Kidney (tissue), 14 donors: Measurements from ENCODE around the gene CFDP1. TPM values are rescaled to one million over a fixed set of nuclear protein-coding genes. Genes with fewer than 3 reads are reported as not detected.

Source experiments
- DNase-seq, 5 donors: peaks; one replicate each; pipeline ENCODE4 v3.0.0-alpha.2; 2013 to 2020
- FAIRE-seq: peaks from 2 replicates; lab custom pipeline; 2012; peaks lifted over from hg19 to GRCh38; lab: Jason Lieb, UNC
- H3K27ac ChIP-seq, 2 donors: one replicate each; pipeline ENCODE4 v1.7.0; 2013; ENCODE audit warnings: low read depth in 2 of 2, low read length in 2 of 2, inconsistent platforms in 1 of 2
- H3K27me3 ChIP-seq: one replicate; pipeline ENCODE4 v1.7.1; 2013; ENCODE audit warnings: low read length, inconsistent platforms; ENCODE audit not compliant: control insufficient read depth, insufficient read depth
- H3K36me3 ChIP-seq, 3 donors: one replicate each; pipeline versions ENCODE4 v1.7.0 to v1.7.1; 2013; ENCODE audit warnings: low read length in 3 of 3, control low read depth in 1 of 3, inconsistent platforms in 1 of 3; ENCODE audit not compliant: insufficient read depth in 3 of 3, control insufficient read depth in 2 of 3
- H3K4me1 ChIP-seq, 3 donors: one replicate each; pipeline versions ENCODE4 v1.7.0 to v1.7.1; 2013; ENCODE audit warnings: low read length in 3 of 3, inconsistent platforms in 1 of 3, low read depth in 1 of 3; ENCODE audit not compliant: control insufficient read depth in 2 of 3, insufficient read depth in 2 of 3
- H3K4me3 ChIP-seq, 3 donors: one replicate each; pipeline versions ENCODE4 v1.7.0 to v1.8.1; 2013; ENCODE audit warnings: low read length in 3 of 3, control low read depth in 1 of 3, inconsistent platforms in 1 of 3
- H3K9ac ChIP-seq, 3 donors: one replicate each; pipeline versions ENCODE4 v1.7.0 to v1.7.1; 2013; ENCODE audit warnings: low read length in 3 of 3, control low read depth in 1 of 3, inconsistent platforms in 1 of 3
- H3K9me3 ChIP-seq, 3 donors: one replicate each; pipeline versions ENCODE4 v1.7.0 to v1.7.1; 2013; ENCODE audit warnings: low read length in 3 of 3, control low read depth in 1 of 3, inconsistent platforms in 1 of 3; ENCODE audit not compliant: control insufficient read depth in 2 of 3, insufficient read depth in 1 of 3
- CTCF ChIP-seq: IDR thresholded peaks from 3 replicates; pipeline ENCODE4 v1.5.1; 2012; ENCODE audit warnings: mild to moderate bottlenecking, moderate library complexity, borderline replicate concordance; ENCODE audit not compliant: insufficient read depth; ENCODE audit errors: extremely low read depth
- intact Hi-C: fragments of 100-400 bp; cut with DNase I; formaldehyde crosslinking; loops from one replicate; pipeline ENCODE4 v1.11.1; 2022
- polyA plus RNA-seq: library from polyadenylated mRNA; stranded (reverse); fragments of 350-450 nt; fragmentation: Illumina TruSeq; extraction: RNeasy Lipid Tissue Mini Kit (QIAGEN cat#74804); gene quantifications from one replicate; pipeline ENCODE4 v1.2.3, GENCODE V29; 2014; ENCODE audit warnings: low read depth, low replicate concordance; ENCODE audit not compliant: insufficient read depth
- total RNA-seq: library from RNA; stranded (reverse); fragmentation: NEBNext Ultra II Directional; extraction: Animal tissue kit (Norgen Biotek cat#: 25700); gene quantifications from one replicate; pipeline ENCODE4 v1.2.1, GENCODE V29; 2021
- donor health status: control.
- donor health status: control.
- donor health status: control.
- donor health status: control.
- donor health status: control.
- donor health status: DM: yes; HTN: yes; CAD: no.
- donor health status: Normal renal cell carcinoma (clear cell type).

CFDP1 gene
- total and polyA plus RNA-seq, 2 donors from 2014 or later, result 53.5 to 148 TPM

DNA sequence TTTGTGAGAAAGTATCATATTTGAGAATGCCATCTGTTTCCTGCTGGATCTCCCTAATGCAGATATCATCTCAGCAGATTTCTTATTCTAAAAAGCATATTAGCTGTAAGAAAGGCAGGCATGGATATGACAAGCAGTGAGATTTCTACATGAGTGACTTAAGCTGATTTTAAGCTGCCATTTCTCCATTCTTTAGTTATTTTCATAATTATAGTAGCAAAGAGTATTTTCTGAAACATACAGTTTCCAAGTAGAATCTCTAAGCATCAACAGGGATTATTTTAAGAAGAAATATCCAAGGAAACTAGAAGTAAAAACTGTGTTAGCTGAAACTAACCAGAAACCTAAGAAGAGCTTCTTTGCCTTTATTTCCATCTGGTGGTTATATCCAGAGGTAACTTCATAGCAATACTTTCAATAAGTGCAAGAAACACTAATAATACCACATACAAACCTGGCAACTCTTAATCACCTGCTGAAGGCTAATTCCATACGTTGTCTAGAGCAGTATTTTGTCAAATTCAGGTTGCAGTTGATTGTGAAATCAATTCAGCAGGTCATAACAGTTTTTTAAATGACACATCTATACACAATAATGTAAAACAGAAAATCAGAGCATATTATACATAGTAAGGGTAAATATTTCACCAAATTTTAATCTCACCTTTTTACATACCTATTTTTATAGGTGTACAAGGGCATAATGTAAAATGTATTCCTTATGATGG lies 42.2 kb downstream of the CFDP1 start:
- FAIRE-seq, result no peak
- Histone ChIP-seq H3K9ac (no peak overlapping the region), H3K4me3 (no peak overlapping the region), H3K27me3 (no peaks in the 10 kb centered on the region), H3K9me3 (no peaks in the 10 kb centered on the region), H3K36me3 (peaks cover 5 to 13% (median 12%) of the 10 kb centered on the region in 3 donors), H3K4me1 (peaks cover 0 to 18% (median 15%) of the 10 kb centered on the region in 3 donors), H3K27ac (no peak overlapping the region)
- no peak for TF ChIP-seq CTCF
- no peak for DNase-seq
- intact Hi-C loops, result no loop called here

DNA sequence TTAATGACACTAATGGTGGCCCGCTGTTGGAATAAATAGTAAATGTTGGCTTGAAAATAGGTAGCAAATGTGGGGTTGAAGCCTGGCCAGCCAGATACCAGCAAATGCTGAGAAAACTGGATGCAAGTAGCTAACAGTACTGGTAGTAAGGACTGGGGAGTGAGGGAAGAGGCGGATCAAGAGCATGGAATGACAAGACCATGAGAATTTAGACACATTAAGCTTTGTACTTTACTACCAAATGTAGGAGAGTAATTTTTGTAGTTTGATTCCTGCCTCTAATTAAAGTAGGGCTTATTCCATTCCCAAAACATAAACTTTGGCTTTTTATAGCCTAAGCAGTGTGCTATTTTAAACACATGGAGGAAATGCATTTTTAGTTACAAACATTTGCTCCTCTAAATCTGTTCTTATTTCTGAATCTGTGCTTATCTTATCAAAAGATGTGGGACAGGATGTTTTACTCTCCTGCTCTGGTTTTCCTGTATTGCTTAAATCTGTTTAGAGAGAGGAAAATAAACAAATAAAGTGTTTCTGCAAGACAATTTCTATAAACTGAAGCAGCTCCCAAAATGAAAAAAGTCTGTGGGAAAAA lies 44.1 kb downstream of the CFDP1 start:
- intact Hi-C loops, result loop anchor here (5.0 kb wide), 1 partner anchor 157 kb away; no protein-coding TSS in a partner anchor
- peaks cover 5 to 9% (median 8%) of the 10 kb centered on the region in 3 donors for H3K36me3 ChIP-seq
- peak overlapping the region in 1 of 3 donors; percentile 3 for H3K4me3 ChIP-seq
- no peak overlapping the region for H3K9ac ChIP-seq
- H3K4me1 ChIP-seq, result peaks cover 0 to 18% (median 15%) of the 10 kb centered on the region in 3 donors
- no peaks in the 10 kb centered on the region for H3K27me3 ChIP-seq
- H3K9me3 ChIP-seq, result no peaks in the 10 kb centered on the region
- FAIRE-seq, result no peak
- peak overlapping the region in 1 of 2 donors; percentile 88 for H3K27ac ChIP-seq
- no peak for TF ChIP-seq CTCF
- no peak for DNase-seq

- intact Hi-C loops, result loop anchor here (5.0 kb wide), 1 partner anchor 156 kb away; no protein-coding TSS in a partner anchor
- FAIRE-seq (no peak), DNase-seq (no peak)
- no peak overlapping the region for H3K9ac ChIP-seq
- H3K4me3 ChIP-seq, result no peak overlapping the region
- peaks cover 0 to 14% (median 12%) of the 10 kb centered on the region in 3 donors for H3K4me1 ChIP-seq
- H3K27me3 ChIP-seq, result no peaks in the 10 kb centered on the region
- no peak for TF ChIP-seq CTCF
- peaks cover 3% of the 10 kb centered on the region in 3 donors for H3K36me3 ChIP-seq
- no peak overlapping the region for H3K27ac ChIP-seq
- no peaks in the 10 kb centered on the region for H3K9me3 ChIP-seq
Observed at GRCh38 chr16:75387951-75388350, 45.4 kb downstream of the CFDP1 start.
